T-cell (primary cell): ENCODE measurements around the gene RPH3AL. TPM values are rescaled to one million over a fixed set of nuclear protein-coding genes. Genes with fewer than 3 reads are reported as not detected.

Source experiments
- ATAC-seq, 4 experiments: fragments of 200-7000 bp in 3 of 4; fragments of 150-1000 bp in 1 of 4; cut with Tn5 transposase; replicated peaks in 1 of 4; 1 replicate in 3 of 4; 2 replicates in 1 of 4; pipeline ENCODE4 v1.10.0; 2021; ENCODE audit warnings: moderate library complexity in 3 of 4, mild to moderate bottlenecking in 2 of 4, moderate number of reproducible peaks in 1 of 4
- CTCF ChIA-PET, 2 donors: fragments of 300-600 bp; sonication (Branson Sonifier 250); formaldehyde crosslinking; loops; one replicate each; lab custom pipeline; 2022; ENCODE audit warnings: antibody characterized with exemption in 2 of 2; lab: Charles Lee
- POLR2A ChIA-PET, 2 donors: fragments of 300-600 bp; sonication (Branson Sonifier 250); formaldehyde crosslinking; loops; one replicate each; lab custom pipeline; 2022; ENCODE audit warnings: antibody characterized with exemption in 2 of 2; lab: Charles Lee
- DNase-seq, 35 experiments: peaks; one replicate each; pipeline versions ENCODE4 v3.0.0 to v3.0.0-alpha.2; 2013 to 2023
- H3K27ac ChIP-seq: one replicate; pipeline ENCODE4 v1.5.1; 2013; ENCODE audit warnings: low read length
- H3K27me3 ChIP-seq, 2 experiments: replicated peaks in 1 of 2; 1 replicate in 1 of 2; 2 replicates in 1 of 2; pipeline versions ENCODE4 v1.6.1 to v1.7.0; 2013; ENCODE audit warnings: low read length in 1 of 2, mixed read lengths in 1 of 2; ENCODE audit not compliant: control insufficient read depth in 2 of 2, insufficient read depth in 2 of 2; ENCODE audit errors: extremely low read depth in 1 of 2
- H3K36me3 ChIP-seq, 2 donors: 1 replicate in 1 of 2; 2 replicates in 1 of 2; pipeline versions ENCODE4 v1.6.1 to v1.7.0; 2013; ENCODE audit warnings: low read length in 1 of 2; ENCODE audit not compliant: control insufficient read depth in 2 of 2, insufficient read depth in 1 of 2; ENCODE audit errors: extremely low read depth in 1 of 2
- H3K4me1 ChIP-seq, 2 experiments: 1 replicate in 1 of 2; 2 replicates in 1 of 2; pipeline versions ENCODE4 v1.6.1 to v1.7.0; 2013; ENCODE audit warnings: low read length in 2 of 2, mixed read lengths in 1 of 2; ENCODE audit not compliant: insufficient read depth in 2 of 2, control insufficient read depth in 1 of 2; ENCODE audit errors: extremely low read depth in 1 of 2
- H3K4me3 ChIP-seq, 2 donors: 1 replicate in 1 of 2; 2 replicates in 1 of 2; pipeline versions ENCODE4 v1.5.1 to v1.7.0; 2013; ENCODE audit warnings: mild to moderate bottlenecking in 2 of 2, low read length in 1 of 2, moderate library complexity in 1 of 2; ENCODE audit not compliant: control insufficient read depth in 1 of 2; ENCODE audit errors: extremely low read depth in 1 of 2
- H3K9me3 ChIP-seq: 2 replicates; pipeline ENCODE4 v1.7.0; 2013
- H3K27ac Mint-ChIP-seq, 2 donors: one replicate each; pipeline ENCODE4 v1.8.0; 2020 to 2021; ENCODE audit warnings: mild to moderate bottlenecking in 2 of 2, mixed read lengths in 2 of 2
- H3K27me3 Mint-ChIP-seq, 2 donors: one replicate each; pipeline ENCODE4 v1.8.0; 2021 to 2022; ENCODE audit warnings: mixed read lengths in 2 of 2
- H3K36me3 Mint-ChIP-seq: one replicate; pipeline ENCODE4 v1.8.0; 2021; ENCODE audit warnings: mixed read lengths
- H3K4me1 Mint-ChIP-seq, 3 donors: one replicate each; pipeline ENCODE4 v1.8.0; 2020 to 2022; ENCODE audit warnings: mixed read lengths in 3 of 3, mild to moderate bottlenecking in 1 of 3
- H3K4me3 Mint-ChIP-seq, 3 donors: one replicate each; pipeline ENCODE4 v1.8.0; 2020 to 2022; ENCODE audit warnings: mild to moderate bottlenecking in 3 of 3, mixed read lengths in 3 of 3, moderate library complexity in 3 of 3
- H3K9me3 Mint-ChIP-seq, 3 donors: one replicate each; pipeline ENCODE4 v1.8.0; 2020 to 2022; ENCODE audit warnings: mixed read lengths in 3 of 3
- WGBS: methylation state at CpG from one replicate; pipeline ENCODE4 v1.1.5; 2013; ENCODE audit warnings: missing lambda C conversion rate; ENCODE audit not compliant: insufficient coverage; 5-methylcytosine and 5-hydroxymethylcytosine counted together
- total RNA-seq, 35 experiments: library from RNA in 6 of 35; stranded (reverse) in 6 of 35; fragments of 120-200 nt in 1 of 35; gene quantifications; one replicate each; pipeline versions ENCODE4 v1.2.1 to v1.2.4 and lab custom pipeline; 2013 to 2026

Gene RPH3AL
- total RNA-seq, 5 donors from 2014 or later (not counting 1 experiment from before 2014, with no cell fraction given) = 4.5 to 10.5 (median 5.3) TPM

DNA sequence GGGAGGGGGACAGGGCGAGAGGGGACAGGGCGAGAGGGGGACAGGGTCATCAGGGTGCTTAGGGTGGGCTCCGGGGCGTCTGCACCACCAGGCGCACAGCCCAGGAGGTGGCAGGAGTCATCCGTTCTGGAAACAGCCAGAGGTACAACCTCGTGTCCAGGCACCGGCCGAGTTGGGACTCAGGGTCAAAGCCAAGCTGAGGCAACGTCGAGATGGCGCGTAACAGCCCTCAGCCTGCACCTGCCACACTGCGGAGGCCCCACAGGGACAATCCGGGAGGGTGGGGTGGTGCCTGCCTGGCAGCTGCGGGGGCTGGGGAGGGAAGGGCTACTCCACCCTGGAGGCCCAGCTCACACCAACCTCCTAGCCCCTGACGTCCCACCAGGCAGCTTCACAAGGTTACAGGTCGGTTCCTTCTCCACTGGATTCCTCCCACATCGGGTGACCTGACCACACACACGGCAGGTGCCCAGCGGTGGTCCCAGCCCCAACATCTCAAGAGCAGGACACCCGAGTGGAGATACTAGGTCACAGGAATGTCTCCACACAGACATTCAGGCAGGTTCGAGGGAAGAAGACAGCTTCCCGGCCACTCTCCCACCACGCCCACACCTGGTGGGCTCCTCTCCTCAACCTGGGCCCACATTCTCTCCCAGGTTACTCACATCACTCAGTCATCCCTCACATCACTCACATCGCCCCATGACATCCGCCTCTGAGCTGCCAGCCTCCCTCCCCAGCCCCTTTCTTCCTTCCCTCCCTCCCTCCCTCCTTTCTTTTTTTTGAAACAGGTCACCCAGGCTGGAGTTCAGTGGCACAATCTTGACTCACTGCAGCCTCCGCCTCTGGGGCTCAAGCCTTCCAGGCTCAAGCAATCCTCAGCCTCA is 47.3 kb downstream of the RPH3AL start:
- Histone ChIP-seq H3K4me1 (peaks cover 0 to 3% of the 10 kb centered on the region in 2 experiments), H3K27me3 (peaks cover 0 to 22% of the 10 kb centered on the region in 2 experiments), H3K27ac (no peak overlapping the region), H3K4me3 (no peak overlapping the region), H3K9me3 (no peaks in the 10 kb centered on the region), H3K36me3 (no peaks in the 10 kb centered on the region)
- H3K27me3 Mint-ChIP-seq = peaks cover 0 to 6% of the 10 kb centered on the region in 2 donors
- H3K36me3 Mint-ChIP-seq = no peaks in the 10 kb centered on the region
- DNase-seq (no peak), ATAC-seq (no peak)
- H3K4me3 Mint-ChIP-seq = no peak overlapping the region
- H3K9me3 Mint-ChIP-seq = no peaks in the 10 kb centered on the region
- H3K27ac Mint-ChIP-seq = no peak overlapping the region
- H3K4me1 Mint-ChIP-seq = no peaks in the 10 kb centered on the region
- 82% methylated on average over 22 of the region's 28 CpGs for WGBS
- ChIA-PET CTCF (no interaction called here), POLR2A (no interaction called here)

- Mint-ChIP-seq H3K4me3 (peak overlapping the region in 1 of 3 donors; percentile 40), H3K9me3 (no peaks in the 10 kb centered on the region), H3K4me1 (no peaks in the 10 kb centered on the region), H3K27ac (no peak overlapping the region), H3K36me3 (no peaks in the 10 kb centered on the region), H3K27me3 (peaks cover 0 to 6% of the 10 kb centered on the region in 2 donors)
- CTCF ChIA-PET = no interaction called here
- no peaks in the 10 kb centered on the region for H3K36me3 ChIP-seq
- no peak overlapping the region for H3K4me3 ChIP-seq
- no peak for DNase-seq
- peak in 1 of 4 experiments; percentile 34 for ATAC-seq
- WGBS = 20% methylated on average over 10 of the region's 10 CpGs
- peaks cover 0 to 22% of the 10 kb centered on the region in 2 experiments for H3K27me3 ChIP-seq
- POLR2A ChIA-PET = no interaction called here
- no peak overlapping the region for H3K27ac ChIP-seq
- H3K4me1 ChIP-seq = peaks cover 0 to 3% of the 10 kb centered on the region in 2 experiments
- no peaks in the 10 kb centered on the region for H3K9me3 ChIP-seq
These were observed 48.1 kb downstream of the RPH3AL start for GRCh38 chr17:304461-304860.

DNA sequence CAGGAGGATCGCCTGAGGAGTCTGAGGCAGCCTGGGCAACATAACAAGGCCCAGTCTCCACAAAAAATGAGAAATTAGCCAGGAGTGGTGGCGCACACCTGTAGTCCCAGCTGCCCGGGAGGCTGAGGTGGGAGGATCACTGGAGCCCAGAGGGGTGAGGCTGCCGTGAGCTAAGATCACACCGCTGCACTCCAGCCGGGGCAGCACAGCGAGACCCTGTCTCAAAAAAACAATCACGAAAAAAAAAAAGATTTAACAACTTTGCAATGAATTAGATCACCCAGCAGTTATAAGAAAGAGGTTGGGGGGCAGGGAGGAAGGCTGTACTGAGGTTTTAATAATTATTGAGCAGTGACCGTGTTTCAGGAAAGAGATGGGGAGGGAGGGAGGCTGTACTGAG is 49.4 kb downstream of the RPH3AL start:
- Histone ChIP-seq H3K9me3 (no peaks in the 10 kb centered on the region), H3K27ac (no peak overlapping the region), H3K4me1 (peaks cover 0 to 3% of the 10 kb centered on the region in 2 experiments), H3K4me3 (no peak overlapping the region), H3K36me3 (no peaks in the 10 kb centered on the region), H3K27me3 (peaks cover 0 to 22% of the 10 kb centered on the region in 2 experiments)
- H3K27me3 Mint-ChIP-seq = peaks cover 0 to 6% of the 10 kb centered on the region in 2 donors
- H3K27ac Mint-ChIP-seq = no peak overlapping the region
- ChIA-PET POLR2A (no interaction called here), CTCF (interaction anchor here in 1 of 2 donors (0.7 kb wide), 1 partner anchor 47 kb away, joined by 4 read pairs; no protein-coding TSS in a partner anchor)
- 94% methylated on average over 5 of the region's 9 CpGs for WGBS
- no peaks in the 10 kb centered on the region for H3K4me1 Mint-ChIP-seq
- ATAC-seq = no peak
- H3K9me3 Mint-ChIP-seq = no peaks in the 10 kb centered on the region
- H3K4me3 Mint-ChIP-seq = no peak overlapping the region
- no peak for DNase-seq
- H3K36me3 Mint-ChIP-seq = no peaks in the 10 kb centered on the region

GRCh38 chr17:302300-302698 is 50.3 kb downstream of the RPH3AL start:
- no peaks in the 10 kb centered on the region for H3K9me3 ChIP-seq
- Mint-ChIP-seq H3K4me1 (no peaks in the 10 kb centered on the region), H3K27me3 (peaks cover 0 to 6% of the 10 kb centered on the region in 2 donors), H3K4me3 (no peak overlapping the region), H3K27ac (no peak overlapping the region), H3K9me3 (no peaks in the 10 kb centered on the region), H3K36me3 (no peaks in the 10 kb centered on the region)
- ChIA-PET POLR2A (no interaction called here), CTCF (no interaction called here)
- WGBS = 78% methylated on average over 11 of the region's 24 CpGs
- DNase-seq (no peak), ATAC-seq (no peak)
- H3K36me3 ChIP-seq = no peaks in the 10 kb centered on the region
- no peak overlapping the region for H3K27ac ChIP-seq
- H3K4me3 ChIP-seq = no peak overlapping the region
- H3K4me1 ChIP-seq = peaks cover 0 to 3% of the 10 kb centered on the region in 2 experiments
- peaks cover 0 to 22% of the 10 kb centered on the region in 2 experiments for H3K27me3 ChIP-seq

DNA sequence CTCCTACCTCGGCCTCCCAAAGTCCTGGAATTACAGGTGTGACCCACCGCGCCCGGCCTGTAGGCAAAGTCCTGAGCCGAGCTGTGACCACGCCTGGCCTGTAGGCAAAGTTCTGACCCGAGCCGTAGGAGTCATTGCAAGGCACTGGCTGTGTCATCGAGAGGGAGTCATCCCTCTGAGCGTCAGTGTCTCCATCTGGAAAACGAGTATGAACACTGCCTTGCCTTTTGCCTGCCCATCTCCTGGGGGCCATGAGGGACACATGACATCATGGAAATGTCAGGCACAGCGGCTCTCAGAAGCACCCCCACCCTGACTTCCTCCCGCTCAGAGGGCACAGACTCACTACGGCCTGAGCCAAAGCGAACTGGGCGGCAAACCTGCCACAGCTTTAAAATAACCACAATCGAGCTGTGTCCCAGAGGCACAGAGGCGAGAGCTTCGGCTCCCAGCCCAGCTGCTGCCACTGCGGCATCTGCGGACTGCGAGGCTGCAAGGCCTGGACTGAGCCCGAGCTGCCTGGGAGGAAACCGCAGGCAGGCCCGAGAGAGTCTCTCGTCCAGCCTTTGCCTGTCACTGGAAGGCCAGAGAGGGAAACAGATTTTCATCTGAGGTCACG is 50.8 kb downstream of the RPH3AL start:
- WGBS = 82% methylated on average over 27 of the region's 27 CpGs
- H3K4me3 Mint-ChIP-seq = no peak overlapping the region
- H3K36me3 Mint-ChIP-seq = no peaks in the 10 kb centered on the region
- no peaks in the 10 kb centered on the region for H3K4me1 Mint-ChIP-seq
- Histone ChIP-seq H3K4me1 (peaks cover 0 to 3% of the 10 kb centered on the region in 2 experiments), H3K4me3 (no peak overlapping the region), H3K27ac (no peak overlapping the region), H3K27me3 (peaks cover 0 to 22% of the 10 kb centered on the region in 2 experiments), H3K36me3 (no peaks in the 10 kb centered on the region), H3K9me3 (no peaks in the 10 kb centered on the region)
- ChIA-PET POLR2A (no interaction called here), CTCF (no interaction called here)
- DNase-seq (no peak), ATAC-seq (no peak)
- no peak overlapping the region for H3K27ac Mint-ChIP-seq
- H3K9me3 Mint-ChIP-seq = no peaks in the 10 kb centered on the region
- H3K27me3 Mint-ChIP-seq = peaks cover 0 to 6% of the 10 kb centered on the region in 2 donors

DNA sequence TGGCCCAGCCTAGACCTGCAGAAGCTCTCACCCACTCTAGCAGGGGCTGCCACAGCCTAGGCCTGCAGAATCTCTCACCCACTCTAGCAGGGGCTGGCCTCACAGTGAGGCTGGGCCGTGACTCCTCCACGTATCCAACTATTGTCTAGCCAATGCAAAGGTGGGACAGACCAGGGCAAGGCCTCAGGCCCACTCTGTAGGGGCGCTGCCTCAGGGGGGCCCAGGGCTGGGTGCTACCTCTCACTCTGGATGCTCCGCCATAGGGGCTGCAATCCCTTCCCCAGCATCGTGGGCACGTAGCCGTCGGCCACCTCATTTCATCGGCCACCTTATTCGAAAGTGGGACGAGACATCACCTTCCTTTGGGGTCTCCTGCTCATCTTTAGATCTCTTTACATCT is 51.7 kb downstream of the RPH3AL start:
- CTCF ChIA-PET = no interaction called here
- POLR2A ChIA-PET = no interaction called here
- no peak for DNase-seq
- peaks cover 0 to 22% of the 10 kb centered on the region in 2 experiments for H3K27me3 ChIP-seq
- Mint-ChIP-seq H3K9me3 (no peaks in the 10 kb centered on the region), H3K27me3 (peaks cover 0 to 6% of the 10 kb centered on the region in 2 donors), H3K27ac (no peak overlapping the region), H3K4me3 (no peak overlapping the region), H3K4me1 (no peaks in the 10 kb centered on the region), H3K36me3 (no peaks in the 10 kb centered on the region)
- ATAC-seq = no peak
- H3K9me3 ChIP-seq = no peaks in the 10 kb centered on the region
- no peak overlapping the region for H3K4me3 ChIP-seq
- peaks cover 0 to 3% of the 10 kb centered on the region in 2 experiments for H3K4me1 ChIP-seq
- 97% methylated on average over 9 of the region's 11 CpGs for WGBS
- H3K27ac ChIP-seq = no peak overlapping the region
- H3K36me3 ChIP-seq = no peaks in the 10 kb centered on the region
